LNCAP (cell line): ENCODE results near the gene ARHGAP8.

ENCODE experiments used
- CTCF ChIP-seq: fragments of 450-650 bp; IDR thresholded peaks from 2 replicates; pipeline ENCODE4 v1.5.1; 2017; ENCODE audit warnings: mild to moderate bottlenecking

ARHGAP8 gene

GRCh38 chr22:44892803-44893730 lies 140.7 kb downstream of the ARHGAP8 start:
- TF ChIP-seq CTCF = no peak

- TF ChIP-seq CTCF = no peak
Observed at GRCh38 chr22:44893731-44894080, 141.3 kb downstream of the ARHGAP8 start.

- TF ChIP-seq CTCF = no peak
Observed at GRCh38 chr22:44894321-44894720, 141.9 kb downstream of the ARHGAP8 start.

GRCh38 chr22:44894782-44895181 lies 142.4 kb downstream of the ARHGAP8 start:
- no peak for TF ChIP-seq CTCF

GRCh38 chr22:44895296-44896055 lies 143.1 kb downstream of the ARHGAP8 start:
- TF ChIP-seq CTCF = no peak

- no peak for TF ChIP-seq CTCF
Observed at GRCh38 chr22:44898236-44898635, 145.9 kb downstream of the ARHGAP8 start.

GRCh38 chr22:44901301-44901700 lies 148.9 kb downstream of the ARHGAP8 start:
- no peak for TF ChIP-seq CTCF
